Measurements from ENCODE around the gene C9orf57.
"Not testable (repeated sequence)": the region's sequence is repeated elsewhere in the genome, so short reads cannot be mapped to it uniquely, and the experiment has no call there.

C9orf57 gene

DNA sequence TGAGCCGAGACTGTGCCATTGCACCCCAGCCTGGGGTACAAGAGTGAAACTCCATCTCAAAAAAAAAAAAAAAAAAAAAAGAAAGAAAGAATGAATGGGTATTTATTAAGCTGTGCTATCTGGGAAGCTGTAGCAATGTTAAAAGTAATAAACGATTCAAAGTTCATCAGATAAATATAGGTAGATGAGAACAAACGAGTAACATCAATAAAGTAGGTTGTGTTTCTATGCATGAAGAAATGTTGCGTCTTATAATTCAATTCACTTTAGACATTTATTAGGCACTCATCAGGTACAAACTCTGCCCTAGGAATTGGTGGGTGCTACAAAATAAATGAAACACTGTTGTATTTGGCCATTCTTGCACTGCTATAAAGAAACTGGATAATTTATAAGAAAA, 36.8 kb downstream of the C9orf57 start:
- no peak for DNase-seq (ENCODE audit: low read depth)

DNA sequence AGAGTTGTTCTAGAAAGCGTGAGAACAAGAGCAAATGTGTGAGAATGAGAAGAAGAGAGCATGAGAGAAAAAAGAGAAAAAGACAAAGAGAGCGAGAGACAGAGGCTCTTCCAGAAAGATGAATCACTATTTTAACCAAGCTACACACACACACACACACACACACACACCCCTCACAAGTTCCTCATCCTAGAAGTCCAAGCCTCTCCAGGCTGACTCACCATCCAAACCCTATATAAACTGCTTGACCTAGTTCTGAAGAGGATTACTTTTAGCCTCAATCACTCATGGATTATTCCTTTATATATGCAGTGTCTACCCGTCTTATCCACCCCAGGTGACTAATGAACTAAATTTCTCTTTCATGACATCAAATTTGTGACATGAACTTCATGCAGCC, 37.6 kb downstream of the C9orf57 start:
- no peak for DNase-seq (ENCODE audit: low read depth)

DNA sequence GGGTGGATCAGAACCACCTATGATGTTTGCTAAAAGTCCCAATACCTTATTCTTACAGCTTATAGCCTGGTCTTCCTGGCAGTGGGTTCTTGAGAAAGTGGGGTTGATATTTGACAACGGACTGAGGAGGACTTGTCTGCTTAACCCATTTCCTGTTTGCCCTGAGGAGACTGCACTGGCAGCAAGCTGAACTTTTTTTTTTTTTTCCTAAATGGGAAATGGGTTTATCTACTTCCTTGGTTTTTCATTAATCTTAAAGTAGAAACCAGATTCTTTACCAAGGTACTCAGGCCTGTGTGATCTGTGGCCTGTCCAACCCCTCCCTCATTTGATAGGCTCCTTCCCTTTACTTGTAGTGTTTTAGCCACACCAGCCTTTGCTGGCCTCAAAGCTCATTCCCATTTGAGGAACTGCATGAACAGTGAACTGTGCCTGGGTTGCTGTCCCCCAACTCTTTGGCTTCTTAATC, 47.1 kb downstream of the C9orf57 start:
- no peak for DNase-seq (ENCODE audit: low read depth)

DNA sequence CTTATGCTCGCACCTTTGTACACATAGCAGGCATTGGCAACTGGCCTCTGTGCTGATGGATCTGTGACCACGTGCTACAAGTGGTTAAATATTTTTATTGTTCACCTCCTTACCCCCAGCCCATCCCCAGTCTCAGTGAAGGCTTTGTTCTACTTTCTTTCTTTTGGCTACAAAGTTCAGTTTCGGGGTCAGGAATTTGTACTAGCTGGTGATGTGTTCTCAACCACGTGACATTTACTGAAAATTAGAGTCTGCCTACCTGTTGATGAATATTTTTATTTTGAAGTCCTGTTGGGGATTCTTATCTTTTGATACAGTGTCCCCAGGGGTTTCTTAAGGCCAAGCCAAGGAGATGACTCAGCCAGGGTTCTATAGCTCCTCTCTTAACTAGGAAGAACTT, 47.8 kb downstream of the C9orf57 start:
- no peak for DNase-seq (ENCODE audit: low read depth)

DNA sequence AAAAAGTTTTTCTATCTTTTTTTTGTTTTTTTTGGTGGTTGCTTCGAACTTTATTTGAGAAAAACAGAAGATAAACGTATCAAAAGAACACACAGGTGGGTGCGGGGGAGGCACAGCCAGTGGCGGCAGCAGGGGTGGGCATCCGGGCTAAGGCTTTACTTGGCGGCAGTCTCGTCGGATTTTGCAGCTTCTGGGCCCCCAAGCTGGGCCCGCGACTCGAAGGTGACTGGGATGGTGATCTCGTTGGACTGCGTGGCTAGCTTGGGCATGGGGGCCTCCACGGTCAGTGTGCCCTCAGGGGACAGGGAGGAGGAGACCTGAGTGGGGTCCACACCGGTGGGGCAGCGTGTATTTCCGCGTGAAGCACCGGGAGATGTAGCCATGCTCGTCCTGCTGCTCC, 52.7 kb downstream of the C9orf57 start:
- DNase-seq (ENCODE audit: low read depth), result not testable (repeated sequence)

DNA sequence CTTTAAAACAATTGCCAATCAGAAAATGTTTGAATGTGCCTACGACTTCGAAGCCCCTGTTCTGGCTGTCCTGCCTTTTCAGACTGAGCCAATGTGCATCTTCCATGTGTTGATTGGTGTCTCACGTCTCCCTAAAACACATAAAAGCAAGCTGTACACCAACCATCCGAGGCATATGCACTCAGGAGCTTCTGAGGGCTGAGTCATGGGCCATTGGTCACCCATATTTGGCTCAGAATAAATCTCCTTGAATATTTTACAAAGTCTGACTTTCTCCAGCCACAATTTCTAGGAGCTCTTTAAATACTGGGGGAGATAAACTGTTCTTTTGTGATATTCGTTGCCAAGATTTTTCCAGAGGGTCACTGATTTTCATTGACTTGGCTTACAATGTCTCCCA, 53.9 kb downstream of the C9orf57 start:
- no peak for DNase-seq (ENCODE audit: low read depth)

DNA sequence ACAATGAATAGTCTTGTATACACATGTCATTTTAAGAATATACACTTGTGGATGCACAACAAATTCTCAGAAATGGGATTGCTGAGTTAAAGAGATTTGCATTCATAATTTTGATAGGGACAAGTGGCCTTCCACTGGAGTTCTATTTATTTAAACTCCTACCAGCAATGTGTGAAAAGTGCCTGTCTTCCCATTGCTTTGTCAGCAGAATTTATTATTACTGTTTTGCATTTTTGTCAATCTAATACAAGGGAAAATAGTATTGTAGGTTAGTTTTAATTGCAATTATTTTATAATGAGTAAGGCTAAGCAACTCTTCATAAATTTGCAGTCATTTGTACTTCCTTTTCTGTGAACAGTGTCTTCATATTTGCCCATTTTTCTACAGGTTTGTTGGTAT, 55.0 kb downstream of the C9orf57 start:
- DNase-seq (ENCODE audit: low read depth), result no peak
